SK-N-SH (cell line): ENCODE results near the gene CFAP20.

Source experiments
- JUND ChIP-seq: IDR thresholded peaks from 2 replicates; pipeline ENCODE4 v1.4.0; 2012
- PBX3 ChIP-seq: IDR thresholded peaks from 2 replicates; pipeline ENCODE4; 2012
- TF ChIP-seq, protein P1 (sequence below): fragments of 200-600 bp; sonication (generic); IDR thresholded peaks from 2 replicates; pipeline ENCODE4 v1.6.1; 2017; ENCODE audit warnings: antibody characterized with exemption, mild to moderate bottlenecking, moderate library complexity

- TF ChIP-seq, protein P1, sequence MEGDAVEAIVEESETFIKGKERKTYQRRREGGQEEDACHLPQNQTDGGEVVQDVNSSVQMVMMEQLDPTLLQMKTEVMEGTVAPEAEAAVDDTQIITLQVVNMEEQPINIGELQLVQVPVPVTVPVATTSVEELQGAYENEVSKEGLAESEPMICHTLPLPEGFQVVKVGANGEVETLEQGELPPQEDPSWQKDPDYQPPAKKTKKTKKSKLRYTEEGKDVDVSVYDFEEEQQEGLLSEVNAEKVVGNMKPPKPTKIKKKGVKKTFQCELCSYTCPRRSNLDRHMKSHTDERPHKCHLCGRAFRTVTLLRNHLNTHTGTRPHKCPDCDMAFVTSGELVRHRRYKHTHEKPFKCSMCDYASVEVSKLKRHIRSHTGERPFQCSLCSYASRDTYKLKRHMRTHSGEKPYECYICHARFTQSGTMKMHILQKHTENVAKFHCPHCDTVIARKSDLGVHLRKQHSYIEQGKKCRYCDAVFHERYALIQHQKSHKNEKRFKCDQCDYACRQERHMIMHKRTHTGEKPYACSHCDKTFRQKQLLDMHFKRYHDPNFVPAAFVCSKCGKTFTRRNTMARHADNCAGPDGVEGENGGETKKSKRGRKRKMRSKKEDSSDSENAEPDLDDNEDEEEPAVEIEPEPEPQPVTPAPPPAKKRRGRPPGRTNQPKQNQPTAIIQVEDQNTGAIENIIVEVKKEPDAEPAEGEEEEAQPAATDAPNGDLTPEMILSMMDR, result no peak
- TF ChIP-seq JUND, result no peak
- TF ChIP-seq PBX3, result no peak
Measured at GRCh38 chr16:58160855-58161254, 31.7 kb upstream of the CFAP20 start.
